ENCODE measurements around the gene DIAPH2.

DNA sequence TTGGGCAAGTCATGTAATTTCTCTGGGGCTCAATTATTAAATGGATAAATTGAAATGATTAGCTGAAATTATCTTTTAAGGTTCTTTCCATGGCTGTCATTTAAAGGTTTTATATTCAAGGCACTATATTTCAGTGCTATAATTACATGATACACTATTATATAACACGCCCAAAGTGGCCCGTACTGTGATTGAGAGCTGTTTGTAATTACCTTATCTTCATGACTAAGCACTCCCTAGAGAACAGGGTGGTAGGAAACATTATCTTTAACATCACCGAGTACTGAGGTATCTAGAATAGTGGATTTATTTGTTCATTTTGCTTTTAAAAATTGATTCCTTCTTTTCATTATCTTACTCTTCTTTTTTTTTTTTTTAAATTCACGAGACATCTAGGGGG, 79.0 kb downstream of the DIAPH2 start:
- TF ChIP-seq, protein P1, sequence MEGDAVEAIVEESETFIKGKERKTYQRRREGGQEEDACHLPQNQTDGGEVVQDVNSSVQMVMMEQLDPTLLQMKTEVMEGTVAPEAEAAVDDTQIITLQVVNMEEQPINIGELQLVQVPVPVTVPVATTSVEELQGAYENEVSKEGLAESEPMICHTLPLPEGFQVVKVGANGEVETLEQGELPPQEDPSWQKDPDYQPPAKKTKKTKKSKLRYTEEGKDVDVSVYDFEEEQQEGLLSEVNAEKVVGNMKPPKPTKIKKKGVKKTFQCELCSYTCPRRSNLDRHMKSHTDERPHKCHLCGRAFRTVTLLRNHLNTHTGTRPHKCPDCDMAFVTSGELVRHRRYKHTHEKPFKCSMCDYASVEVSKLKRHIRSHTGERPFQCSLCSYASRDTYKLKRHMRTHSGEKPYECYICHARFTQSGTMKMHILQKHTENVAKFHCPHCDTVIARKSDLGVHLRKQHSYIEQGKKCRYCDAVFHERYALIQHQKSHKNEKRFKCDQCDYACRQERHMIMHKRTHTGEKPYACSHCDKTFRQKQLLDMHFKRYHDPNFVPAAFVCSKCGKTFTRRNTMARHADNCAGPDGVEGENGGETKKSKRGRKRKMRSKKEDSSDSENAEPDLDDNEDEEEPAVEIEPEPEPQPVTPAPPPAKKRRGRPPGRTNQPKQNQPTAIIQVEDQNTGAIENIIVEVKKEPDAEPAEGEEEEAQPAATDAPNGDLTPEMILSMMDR (conservative IDR thresholded peaks at IDR 0.05; ENCODE audit: low read length): no peak
- no peak for TF ChIP-seq EZH2phosphoT487 (IDR thresholded peaks at IDR 0.05; ENCODE audit: borderline replicate concordance)
